Common myeloid progenitor, CD34-positive (primary cell): ENCODE data around the gene PDE4B.

ENCODE experiments used
- CTCF ChIA-PET: fragments of 350-600 bp; sonication (Branson Sonifier 250); formaldehyde crosslinking; loops from one replicate; lab custom pipeline; 2021; ENCODE audit warnings: antibody characterized with exemption; lab: Charles Lee
- POLR2A ChIA-PET: fragments of 350-600 bp; sonication (Branson Sonifier 250); formaldehyde crosslinking; loops from one replicate; lab custom pipeline; 2021; ENCODE audit warnings: antibody characterized with exemption; lab: Charles Lee
- DNase-seq, 3 donors: peaks; one replicate each; pipeline versions ENCODE4 v3.0.0 to v3.0.0-alpha.2; 2013
- H3K27ac ChIP-seq, 2 experiments: 1 replicate in 1 of 2; 2 replicates in 1 of 2; pipeline ENCODE4 v1.7.0; 2013; ENCODE audit warnings: inconsistent platforms in 2 of 2, low read length in 2 of 2, mild to moderate bottlenecking in 2 of 2, low read depth in 1 of 2, moderate library complexity in 1 of 2; ENCODE audit not compliant: severe bottlenecking in 2 of 2, insufficient read depth in 1 of 2, poor library complexity in 1 of 2
- H3K27me3 ChIP-seq, 5 experiments: replicated peaks in 2 of 5; 1 replicate in 3 of 5; 2 replicates in 2 of 5; pipeline versions ENCODE4 v1.6.1 to v1.7.0; 2013; ENCODE audit warnings: low read length in 4 of 5, mild to moderate bottlenecking in 2 of 5, moderate library complexity in 2 of 5, inconsistent platforms in 1 of 5; ENCODE audit not compliant: insufficient read depth in 5 of 5, control insufficient read depth in 4 of 5
- H3K36me3 ChIP-seq, 4 experiments: 1 replicate in 2 of 4; 2 replicates in 2 of 4; pipeline versions ENCODE4 v1.6.1 to v1.7.0; 2013; ENCODE audit warnings: low read length in 3 of 4, control low read depth in 1 of 4, mild to moderate bottlenecking in 1 of 4; ENCODE audit not compliant: control insufficient read depth in 4 of 4, insufficient read depth in 4 of 4
- H3K4me1 ChIP-seq, 4 experiments: 1 replicate in 3 of 4; 2 replicates in 1 of 4; pipeline versions ENCODE4 v1.6.1 to v1.7.1; 2013; ENCODE audit warnings: low read length in 3 of 4, mild to moderate bottlenecking in 3 of 4, control low read depth in 1 of 4, inconsistent platforms in 1 of 4, moderate library complexity in 1 of 4; ENCODE audit not compliant: control insufficient read depth in 4 of 4, insufficient read depth in 4 of 4; ENCODE audit errors: control extremely low read depth in 1 of 4
- H3K4me3 ChIP-seq, 7 experiments: 1 replicate in 4 of 7; 2 replicates in 3 of 7; pipeline versions ENCODE4 v1.5.1 to v1.7.0; 2013; ENCODE audit warnings: mild to moderate bottlenecking in 7 of 7, low read length in 6 of 7, moderate library complexity in 6 of 7, inconsistent platforms in 2 of 7, low read depth in 2 of 7, control low read depth in 1 of 7; ENCODE audit not compliant: insufficient read depth in 4 of 7, control insufficient read depth in 1 of 7; ENCODE audit errors: extremely low read depth in 1 of 7
- H3K9me3 ChIP-seq, 5 experiments: 1 replicate in 4 of 5; 2 replicates in 1 of 5; pipeline versions ENCODE4 v1.6.1 to v1.7.1; 2013; ENCODE audit warnings: low read length in 4 of 5, mild to moderate bottlenecking in 2 of 5, inconsistent platforms in 1 of 5, low read depth in 1 of 5, moderate library complexity in 1 of 5; ENCODE audit not compliant: control insufficient read depth in 4 of 5, insufficient read depth in 2 of 5; ENCODE audit errors: control extremely low read depth in 1 of 5
- WGBS: methylation state at CpG from one replicate; pipeline ENCODE4 v1.1.5; 2013; ENCODE audit not compliant: insufficient coverage; 5-methylcytosine and 5-hydroxymethylcytosine counted together

Gene PDE4B

DNA sequence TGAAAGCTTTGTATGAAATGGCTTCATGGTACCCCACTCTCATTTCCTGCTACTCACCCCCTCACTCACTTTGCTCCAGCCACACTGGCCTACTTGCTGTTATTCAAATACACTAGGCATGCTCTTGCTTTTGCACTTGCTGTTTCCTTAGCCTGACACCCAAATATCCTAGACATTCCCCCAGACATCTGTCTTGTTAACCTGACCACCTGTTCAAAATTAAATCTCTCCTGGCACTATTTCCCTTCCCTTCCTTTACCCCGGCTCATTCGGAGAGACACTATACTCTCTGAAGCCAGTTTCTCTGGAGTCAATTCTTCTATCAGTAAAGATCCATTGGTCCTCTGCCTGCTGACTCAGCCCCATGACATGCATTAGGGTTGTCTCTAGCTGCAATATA, 435.3 kb downstream of the PDE4B start:
- no peaks in the 10 kb centered on the region for H3K36me3 ChIP-seq
- H3K4me3 ChIP-seq = no peak overlapping the region
- 100% methylated on average over 2 of the region's 2 CpGs for WGBS
- no peaks in the 10 kb centered on the region for H3K9me3 ChIP-seq
- POLR2A ChIA-PET = interaction anchor here (0.7 kb wide), 1 partner anchor 205 kb away, joined by 4 read pairs; no protein-coding TSS in a partner anchor
- no peak for DNase-seq
- H3K27me3 ChIP-seq = no peaks in the 10 kb centered on the region
- H3K27ac ChIP-seq = no peak overlapping the region
- H3K4me1 ChIP-seq = no peaks in the 10 kb centered on the region
- CTCF ChIA-PET = no interaction called here

DNA sequence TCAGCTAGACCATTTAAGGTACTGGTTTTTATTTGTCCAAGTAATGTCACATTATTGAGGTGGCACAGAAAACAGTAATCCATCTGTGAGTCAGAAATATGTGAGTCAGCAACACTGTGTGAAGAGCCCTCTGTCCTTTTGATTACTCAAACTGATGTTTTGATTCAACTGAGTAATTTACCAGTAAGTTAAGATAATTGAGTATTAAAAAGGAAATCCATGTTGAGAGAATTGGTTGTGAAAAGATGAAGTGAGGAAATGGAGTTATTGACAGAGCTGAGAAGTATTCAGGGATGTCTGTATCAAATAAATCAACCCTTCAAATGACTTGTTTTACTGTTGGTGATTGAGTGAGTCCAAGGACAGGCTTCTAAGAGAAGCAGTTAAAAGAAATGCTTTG, 438.5 kb downstream of the PDE4B start:
- H3K4me1 ChIP-seq = peaks cover 0 to 3% (median 0%) of the 10 kb centered on the region in 4 experiments
- ChIA-PET POLR2A (no interaction called here), CTCF (interaction anchor here (0.7 to 2.0 kb wide), 3 partner anchors 11 to 1054 kb away, joined by 5 to 9 read pairs (median 6); no protein-coding TSS in a partner anchor)
- no peaks in the 10 kb centered on the region for H3K9me3 ChIP-seq
- DNase-seq = no peak
- H3K27me3 ChIP-seq = no peaks in the 10 kb centered on the region
- no peak overlapping the region for H3K27ac ChIP-seq
- H3K4me3 ChIP-seq = no peak overlapping the region
- no peaks in the 10 kb centered on the region for H3K36me3 ChIP-seq

DNA sequence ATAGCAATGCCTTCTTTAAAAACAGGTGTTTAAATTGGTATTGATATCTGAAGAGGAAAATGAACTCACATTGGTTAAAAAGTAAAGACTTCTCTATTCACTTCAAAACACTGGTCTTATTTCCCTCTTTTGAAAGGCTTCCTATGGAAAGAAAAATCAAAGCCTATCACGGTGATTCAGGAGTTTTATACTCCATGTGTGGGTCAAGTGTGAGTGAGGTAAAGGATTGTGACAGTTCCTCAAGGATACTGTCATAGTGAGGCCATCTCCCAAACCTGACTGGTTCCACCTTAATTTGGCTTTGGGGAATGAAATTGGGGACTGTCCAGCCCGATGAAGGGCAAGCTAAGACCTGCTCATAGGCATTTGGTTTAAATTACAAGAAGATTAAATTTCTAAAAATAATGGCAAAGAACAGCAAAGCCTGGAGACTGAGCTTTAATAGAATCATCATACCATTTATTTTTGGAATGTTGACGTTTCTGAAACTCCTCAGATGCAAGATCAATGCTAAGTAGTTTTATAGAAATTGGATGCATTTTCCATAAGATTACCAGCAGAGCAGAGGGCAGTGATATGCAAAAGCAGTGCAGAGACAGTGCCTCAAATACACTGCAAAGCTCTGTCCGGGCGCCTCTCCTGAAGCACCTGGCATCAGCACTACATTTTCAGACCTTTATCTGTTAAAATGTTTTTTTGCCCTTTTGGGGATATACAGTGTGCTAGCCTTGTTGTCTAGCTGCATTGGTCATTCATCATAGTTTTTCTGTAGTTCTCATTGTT, 439.2 kb downstream of the PDE4B start:
- H3K4me3 ChIP-seq = no peak overlapping the region
- H3K9me3 ChIP-seq = no peaks in the 10 kb centered on the region
- DNase-seq = no peak
- H3K4me1 ChIP-seq = peaks cover 0 to 3% (median under 1%) of the 10 kb centered on the region in 4 experiments
- WGBS = 92% methylated on average over 2 of the region's 5 CpGs
- ChIA-PET POLR2A (no interaction called here), CTCF (interaction anchor here (2.0 kb wide), 2 partner anchors 11 to 274 kb away, joined by 6 to 9 read pairs; no protein-coding TSS in a partner anchor)
- no peaks in the 10 kb centered on the region for H3K27me3 ChIP-seq
- H3K36me3 ChIP-seq = no peaks in the 10 kb centered on the region
- no peak overlapping the region for H3K27ac ChIP-seq

DNA sequence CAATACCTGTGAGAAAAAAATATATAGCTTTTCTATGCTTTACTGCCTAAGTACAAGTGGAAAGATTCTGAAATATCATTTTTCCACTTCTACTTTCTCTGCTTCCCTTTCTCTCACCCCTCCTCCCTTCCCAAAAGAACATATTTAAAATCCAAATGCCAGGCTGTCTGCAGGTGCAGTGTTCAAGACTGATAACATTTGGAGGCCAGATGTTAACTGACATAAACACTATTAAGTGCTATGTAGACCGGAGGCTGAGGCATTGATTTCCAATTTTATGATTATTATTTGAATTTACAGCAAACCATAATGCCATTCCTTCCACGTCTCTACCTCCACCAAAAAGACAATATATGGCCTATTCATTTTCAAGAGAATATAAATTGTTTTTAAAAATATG, 444.3 kb downstream of the PDE4B start:
- H3K4me1 ChIP-seq = peaks cover 0 to 10% (median 2%) of the 10 kb centered on the region in 4 experiments
- H3K36me3 ChIP-seq = no peaks in the 10 kb centered on the region
- no CpG with 5 or more reads among the region's 2 CpGs for WGBS
- H3K27ac ChIP-seq = no peak overlapping the region
- ChIA-PET POLR2A (no interaction called here), CTCF (interaction anchor here (1.5 to 10.9 kb wide), 6 partner anchors 10 to 549 kb away, joined by 3 to 177 read pairs (median 6); no protein-coding TSS in a partner anchor)
- DNase-seq = no peak
- no peaks in the 10 kb centered on the region for H3K9me3 ChIP-seq
- H3K27me3 ChIP-seq = no peaks in the 10 kb centered on the region
- no peak overlapping the region for H3K4me3 ChIP-seq

DNA sequence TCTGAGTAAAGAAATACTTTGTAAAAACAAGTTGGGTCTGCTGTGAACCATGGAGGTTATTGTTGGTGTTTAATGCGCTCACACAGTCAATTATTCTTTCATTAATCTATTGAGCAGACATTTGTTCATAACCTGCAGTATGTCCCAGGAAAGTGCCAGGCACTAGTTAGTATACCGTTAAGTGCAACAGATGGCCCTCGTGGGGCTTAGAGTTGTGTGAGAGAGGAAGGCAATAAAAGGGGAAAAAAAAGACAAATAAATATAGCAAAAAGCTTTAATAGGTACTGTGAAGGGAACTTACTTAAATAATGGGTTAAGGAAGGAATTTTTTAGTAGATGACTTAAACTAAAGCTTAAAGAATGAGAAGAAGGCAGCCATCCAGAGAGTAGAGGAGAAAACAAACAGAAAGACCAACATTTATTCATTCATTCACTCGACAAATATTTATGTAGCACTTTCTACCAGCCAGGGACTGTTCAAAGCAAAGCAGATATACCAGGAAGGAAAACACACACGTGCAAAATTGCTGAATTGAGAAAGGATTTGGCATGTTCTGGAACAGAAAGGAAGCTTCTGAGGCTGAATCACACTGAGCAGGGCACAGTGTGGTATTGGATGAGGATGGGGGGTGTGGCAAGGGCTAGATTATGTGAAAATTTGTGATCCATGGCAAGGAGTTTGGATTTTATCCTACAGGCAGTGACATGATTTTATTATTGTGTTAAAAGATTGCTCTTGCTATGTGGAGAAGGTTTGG, 445.2 kb downstream of the PDE4B start:
- whole genome bisulfite sequencing = 55% methylated on average over 2 of the region's 5 CpGs
- H3K4me1 ChIP-seq = peaks cover 0 to 10% (median 2%) of the 10 kb centered on the region in 4 experiments
- CTCF ChIA-PET = interaction anchor here (0.8 to 10.9 kb wide), 6 partner anchors 14 to 550 kb away, joined by 3 to 177 read pairs (median 6); no protein-coding TSS in a partner anchor
- no peak overlapping the region for H3K4me3 ChIP-seq
- H3K9me3 ChIP-seq = no peaks in the 10 kb centered on the region
- no peak overlapping the region for H3K27ac ChIP-seq
- DNase-seq = no peak
- H3K27me3 ChIP-seq = no peaks in the 10 kb centered on the region
- no peaks in the 10 kb centered on the region for H3K36me3 ChIP-seq
- POLR2A ChIA-PET = no interaction called here

DNA sequence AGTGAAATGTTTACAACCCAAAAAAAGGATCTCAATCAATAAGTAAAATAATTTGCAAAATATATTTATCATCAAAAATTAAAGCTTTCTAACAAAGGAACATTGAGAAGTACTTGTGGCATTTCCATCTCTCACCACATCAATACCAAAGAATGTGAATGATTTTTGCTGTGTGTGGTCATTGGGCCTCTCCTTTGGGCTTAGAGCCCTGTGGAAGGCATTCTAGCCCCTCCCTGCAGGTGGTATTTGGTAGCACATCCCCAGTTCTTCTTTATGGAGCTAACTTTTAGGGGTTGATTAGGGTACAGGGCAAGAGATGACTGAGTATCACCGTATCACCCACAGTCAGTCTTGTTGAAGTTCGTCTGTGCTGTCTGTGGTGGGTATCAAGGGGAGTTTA, 447.1 kb downstream of the PDE4B start:
- ChIA-PET POLR2A (no interaction called here), CTCF (interaction anchor here (0.8 to 19.7 kb wide), 5 partner anchors 9 to 283 kb away, joined by 4 to 374 read pairs (median 70); no protein-coding TSS in a partner anchor)
- Histone ChIP-seq H3K9me3 (no peaks in the 10 kb centered on the region), H3K27ac (no peak overlapping the region), H3K4me1 (peaks cover 0 to 10% (median 5%) of the 10 kb centered on the region in 4 experiments), H3K36me3 (no peaks in the 10 kb centered on the region), H3K4me3 (no peak overlapping the region), H3K27me3 (no peaks in the 10 kb centered on the region)
- WGBS = 100% methylated on average over 1 of the region's 2 CpGs
- peak in 2 of 3 donors; percentile 23 to 31 for DNase-seq
